C4-2B (cell line): Measurements from ENCODE around the gene GRAMD2B.

ENCODE experiments used
- H3K27ac ChIP-seq: fragments of 450-650 bp; 2 replicates; pipeline ENCODE4 v1.5.1; 2017
- ZFX ChIP-seq: fragments of 450-650 bp; IDR thresholded peaks from 2 replicates; pipeline ENCODE4 v1.6.1; 2017
- TF ChIP-seq, protein P1 (sequence below): fragments of 450-650 bp; conservative IDR thresholded peaks from 2 replicates; pipeline ENCODE4 v1.5.1; 2017; ENCODE audit warnings: mild to moderate bottlenecking

Gene GRAMD2B

DNA sequence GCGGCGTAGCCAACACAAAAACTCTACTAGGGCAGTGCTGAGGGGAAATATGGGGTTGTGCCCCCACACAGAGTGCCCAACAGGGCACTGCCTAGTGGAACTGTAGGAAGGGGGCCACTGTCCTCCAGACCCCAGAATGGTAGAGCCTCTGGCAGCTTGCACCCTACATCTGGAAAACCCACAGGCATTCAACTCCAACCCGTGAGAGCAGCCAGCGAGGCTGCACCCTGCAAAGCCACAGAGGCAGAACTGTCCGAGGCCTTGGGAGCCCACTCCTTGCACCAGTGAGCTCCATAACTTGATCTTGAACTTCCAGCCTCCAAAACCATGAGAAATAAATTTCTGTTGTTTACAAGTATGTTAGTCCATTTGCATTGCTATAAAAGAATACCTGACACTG lies 27.7 kb downstream of the GRAMD2B start:
- H3K27ac ChIP-seq = no peak overlapping the region
- no peak for TF ChIP-seq ZFX
- TF ChIP-seq, protein P1, sequence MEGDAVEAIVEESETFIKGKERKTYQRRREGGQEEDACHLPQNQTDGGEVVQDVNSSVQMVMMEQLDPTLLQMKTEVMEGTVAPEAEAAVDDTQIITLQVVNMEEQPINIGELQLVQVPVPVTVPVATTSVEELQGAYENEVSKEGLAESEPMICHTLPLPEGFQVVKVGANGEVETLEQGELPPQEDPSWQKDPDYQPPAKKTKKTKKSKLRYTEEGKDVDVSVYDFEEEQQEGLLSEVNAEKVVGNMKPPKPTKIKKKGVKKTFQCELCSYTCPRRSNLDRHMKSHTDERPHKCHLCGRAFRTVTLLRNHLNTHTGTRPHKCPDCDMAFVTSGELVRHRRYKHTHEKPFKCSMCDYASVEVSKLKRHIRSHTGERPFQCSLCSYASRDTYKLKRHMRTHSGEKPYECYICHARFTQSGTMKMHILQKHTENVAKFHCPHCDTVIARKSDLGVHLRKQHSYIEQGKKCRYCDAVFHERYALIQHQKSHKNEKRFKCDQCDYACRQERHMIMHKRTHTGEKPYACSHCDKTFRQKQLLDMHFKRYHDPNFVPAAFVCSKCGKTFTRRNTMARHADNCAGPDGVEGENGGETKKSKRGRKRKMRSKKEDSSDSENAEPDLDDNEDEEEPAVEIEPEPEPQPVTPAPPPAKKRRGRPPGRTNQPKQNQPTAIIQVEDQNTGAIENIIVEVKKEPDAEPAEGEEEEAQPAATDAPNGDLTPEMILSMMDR = no peak

DNA sequence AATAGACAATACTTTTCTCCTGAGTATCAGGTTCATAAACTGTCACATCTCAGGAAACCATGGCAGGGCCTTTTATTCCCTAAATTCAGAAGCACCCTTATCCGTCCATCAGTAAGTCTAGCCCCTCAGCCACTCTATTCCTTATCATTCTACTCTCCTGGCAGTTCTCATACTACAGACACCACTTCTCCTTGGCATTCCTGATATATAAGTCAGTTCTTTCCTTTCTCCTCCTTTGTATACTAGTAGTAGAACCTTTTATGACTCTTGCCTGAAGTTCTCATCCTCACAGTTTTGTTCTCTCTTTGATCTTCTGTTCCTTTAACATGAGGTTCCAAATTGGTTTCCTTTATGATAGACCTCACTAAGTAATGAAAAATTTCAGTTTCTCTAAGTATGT lies 29.3 kb downstream of the GRAMD2B start:
- TF ChIP-seq, protein P1 = no peak
- no peak for TF ChIP-seq ZFX
- no peak overlapping the region for H3K27ac ChIP-seq

DNA sequence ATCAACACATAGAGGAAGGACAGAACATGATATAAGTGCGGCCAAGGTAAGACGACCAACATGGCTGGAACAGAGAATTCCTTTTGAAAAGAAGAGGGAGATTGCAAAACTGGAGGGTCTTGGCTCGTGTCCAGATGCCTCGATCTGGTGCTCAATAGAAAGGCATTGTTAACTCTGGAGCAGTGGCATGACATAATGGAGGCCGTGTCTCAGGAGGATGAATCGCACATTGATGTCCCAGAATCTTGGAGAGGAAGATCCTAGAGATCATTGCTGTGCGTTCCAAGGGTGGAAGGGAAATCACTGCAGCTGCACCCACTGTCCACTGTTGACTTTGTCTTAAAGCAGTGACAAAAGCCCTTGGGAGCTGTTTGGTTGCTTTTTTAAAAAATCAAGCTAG lies 30.9 kb downstream of the GRAMD2B start:
- TF ChIP-seq, protein P1 = no peak
- no peak for TF ChIP-seq ZFX
- no peak overlapping the region for H3K27ac ChIP-seq

DNA sequence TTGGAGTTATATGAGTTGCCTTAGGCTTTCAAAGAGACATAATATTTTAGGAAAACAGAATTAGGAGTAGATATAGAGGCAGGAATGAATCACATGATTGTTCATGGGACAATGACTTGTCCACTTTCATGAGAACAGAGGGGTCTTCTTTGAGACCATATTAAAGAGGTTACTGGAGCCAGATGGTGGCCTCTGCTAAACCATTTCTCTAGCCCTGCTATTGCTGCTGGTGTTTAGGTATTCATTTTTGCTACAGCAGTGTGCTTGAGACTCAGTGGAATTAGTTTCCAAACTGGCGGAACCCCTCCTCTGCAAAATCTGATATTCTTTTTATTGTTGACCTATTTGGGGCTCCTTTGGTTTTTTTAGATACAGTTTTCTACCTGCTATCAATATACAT lies 31.3 kb downstream of the GRAMD2B start:
- TF ChIP-seq, protein P1 = no peak
- no peak for TF ChIP-seq ZFX
- no peak overlapping the region for H3K27ac ChIP-seq

DNA sequence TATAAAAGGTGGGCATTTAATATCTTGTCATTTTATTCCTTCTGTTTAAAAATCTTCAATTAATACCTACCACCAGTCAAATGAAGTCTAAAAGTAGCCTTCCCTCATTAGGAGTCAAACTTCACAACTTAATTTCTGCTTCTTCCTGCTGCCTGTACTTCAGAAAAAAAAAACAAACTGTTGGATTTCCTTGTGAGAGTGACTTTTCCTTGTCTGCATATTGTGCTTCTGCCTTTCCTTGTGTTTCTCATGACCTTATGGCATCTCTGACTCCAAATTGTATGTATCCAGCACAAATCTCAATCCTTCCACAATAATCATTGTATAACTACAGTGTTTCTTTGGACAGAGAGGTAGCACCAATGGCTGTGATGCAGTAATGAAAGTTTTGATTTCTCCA lies 32.1 kb downstream of the GRAMD2B start:
- H3K27ac ChIP-seq = no peak overlapping the region
- no peak for TF ChIP-seq ZFX
- TF ChIP-seq, protein P1 = no peak

DNA sequence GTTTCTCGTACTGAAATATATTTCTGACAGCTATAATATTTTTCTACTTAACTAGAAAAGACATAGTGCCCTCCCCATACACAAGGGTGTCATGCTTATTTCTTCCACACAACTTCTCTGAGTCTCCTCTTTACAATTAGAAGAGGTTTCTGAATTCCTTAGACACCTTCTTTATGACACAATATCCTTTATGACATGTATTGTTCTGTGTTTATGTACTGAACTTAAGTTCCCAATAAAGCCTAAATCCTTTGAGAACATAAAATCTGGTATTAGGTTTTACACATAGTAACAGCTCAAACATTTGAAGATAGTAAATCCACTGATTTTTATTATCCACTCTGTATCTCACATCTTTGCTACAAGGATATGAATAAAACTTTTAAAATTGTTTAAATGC lies 32.5 kb downstream of the GRAMD2B start:
- no peak overlapping the region for H3K27ac ChIP-seq
- TF ChIP-seq ZFX = no peak
- TF ChIP-seq, protein P1 = no peak

DNA sequence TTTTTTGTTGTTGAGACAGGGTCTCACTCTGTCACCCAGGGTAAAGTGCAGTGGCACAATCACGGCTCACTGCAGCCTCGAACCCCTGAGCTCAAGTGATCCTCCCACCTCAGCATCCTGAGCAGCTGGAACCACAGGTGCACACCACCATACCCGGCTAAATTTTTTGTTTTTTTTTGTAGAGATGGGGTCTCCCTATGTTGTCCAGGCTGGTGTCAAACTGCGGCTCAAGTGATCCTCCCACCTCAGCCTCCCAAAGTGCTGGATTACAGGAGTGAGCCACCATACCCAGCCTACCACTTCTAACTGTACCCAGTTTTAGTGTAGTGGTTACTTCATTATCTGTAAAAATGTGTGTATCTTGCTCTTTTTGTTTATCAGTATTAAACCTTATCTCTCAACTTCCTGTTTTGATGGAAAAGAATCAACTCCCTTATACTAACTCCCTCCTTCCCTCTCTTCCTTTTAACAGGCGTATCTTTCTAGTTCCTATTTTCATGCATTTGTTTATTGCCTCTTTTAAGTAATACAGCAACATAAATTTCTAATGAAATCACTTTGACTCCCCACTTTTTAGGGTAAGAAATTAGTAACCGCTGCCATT lies 33.1 kb downstream of the GRAMD2B start:
- H3K27ac ChIP-seq = no peak overlapping the region
- TF ChIP-seq, protein P1 = no peak
- no peak for TF ChIP-seq ZFX
